KG1 (cell line): ENCODE data around the gene VPS51.

Source experiments
- DNase-seq: peaks from one replicate; lab custom pipeline; 2025; lab: John Stamatoyannopoulos, UW

VPS51 gene

DNA sequence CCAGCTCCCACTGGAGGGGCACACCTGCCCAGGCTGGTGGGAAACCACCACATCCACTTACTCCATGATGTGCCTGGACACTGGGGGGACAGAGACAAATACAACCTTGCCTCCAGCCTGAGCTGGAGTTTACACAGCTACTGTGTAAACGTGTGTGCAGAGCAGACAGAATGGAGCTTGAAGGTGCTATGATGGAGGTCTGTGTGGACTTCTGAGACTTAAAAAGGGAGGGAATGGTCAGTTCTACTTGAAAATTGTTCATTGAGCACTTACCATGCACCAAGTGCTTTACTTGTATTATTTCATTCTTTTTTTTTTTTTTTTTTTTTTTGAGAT, 23.4 kb upstream of the VPS51 start:
- no peak for DNase-seq

DNA sequence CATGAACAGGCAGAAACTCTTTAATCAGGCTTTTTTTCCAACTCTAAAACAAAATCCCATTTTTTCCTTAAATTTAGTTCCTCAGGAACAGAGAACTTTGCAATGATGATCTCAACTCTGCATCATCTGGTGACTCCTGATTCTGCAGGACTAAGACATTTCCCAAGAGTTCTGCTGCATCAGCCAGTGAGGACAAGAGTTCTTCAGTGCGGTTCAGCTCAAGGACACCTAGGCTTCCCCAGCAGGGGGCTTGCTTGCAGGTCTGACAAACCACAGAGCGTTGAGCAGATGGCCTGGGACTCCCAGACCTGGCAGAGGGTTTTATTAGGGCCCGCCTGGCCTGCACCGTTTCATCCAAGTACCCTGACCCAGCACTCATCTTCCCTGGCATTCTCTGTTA, 18.6 kb upstream of the VPS51 start:
- no peak for DNase-seq

DNA sequence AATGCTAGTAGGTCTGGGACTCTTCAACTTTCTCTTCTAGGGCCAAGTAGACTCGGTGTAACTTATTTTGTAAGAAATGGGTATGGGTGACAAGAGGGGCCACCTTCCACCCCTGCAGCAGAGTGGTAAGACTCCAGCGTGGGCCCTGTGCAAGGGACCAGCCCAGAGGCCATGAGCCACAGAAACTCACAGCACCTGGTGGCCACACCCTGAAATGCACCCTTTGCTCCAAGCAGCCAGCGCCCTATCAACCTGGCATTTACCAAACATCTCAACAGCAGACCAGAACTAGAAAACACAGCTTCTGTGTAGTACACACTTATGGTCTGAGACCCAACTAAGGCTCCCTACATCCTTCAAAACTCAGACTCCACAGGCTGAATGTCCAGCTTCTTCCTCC, 17.9 kb upstream of the VPS51 start:
- peak; percentile 34 for DNase-seq

DNA sequence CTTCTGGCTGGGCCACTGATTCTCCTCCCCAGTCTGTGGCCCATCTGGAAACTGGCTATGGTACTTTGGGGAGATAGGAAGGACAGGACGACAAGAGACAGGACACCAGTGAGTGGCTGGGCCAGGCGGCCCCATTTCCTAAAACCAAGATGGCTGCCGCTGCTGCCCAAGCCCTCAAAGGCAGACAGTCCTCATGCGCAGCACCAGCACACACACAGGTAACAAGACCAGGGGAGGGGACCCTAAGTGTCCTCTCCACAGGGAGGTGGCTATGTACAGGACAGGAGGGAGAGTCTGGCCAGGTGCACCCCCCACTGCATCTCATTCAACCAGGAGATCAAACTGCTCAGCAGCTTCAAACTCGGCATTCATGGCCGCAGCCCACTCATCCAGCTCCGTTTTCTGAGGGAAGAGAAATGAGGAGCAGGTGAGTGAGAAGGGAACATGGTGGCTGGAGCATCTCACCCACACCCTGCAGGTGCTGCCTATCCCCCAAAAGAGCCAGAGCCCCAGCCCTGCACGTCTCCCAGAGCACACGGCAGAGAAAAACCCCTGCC, 17.1 kb upstream of the VPS51 start:
- no peak for DNase-seq

DNA sequence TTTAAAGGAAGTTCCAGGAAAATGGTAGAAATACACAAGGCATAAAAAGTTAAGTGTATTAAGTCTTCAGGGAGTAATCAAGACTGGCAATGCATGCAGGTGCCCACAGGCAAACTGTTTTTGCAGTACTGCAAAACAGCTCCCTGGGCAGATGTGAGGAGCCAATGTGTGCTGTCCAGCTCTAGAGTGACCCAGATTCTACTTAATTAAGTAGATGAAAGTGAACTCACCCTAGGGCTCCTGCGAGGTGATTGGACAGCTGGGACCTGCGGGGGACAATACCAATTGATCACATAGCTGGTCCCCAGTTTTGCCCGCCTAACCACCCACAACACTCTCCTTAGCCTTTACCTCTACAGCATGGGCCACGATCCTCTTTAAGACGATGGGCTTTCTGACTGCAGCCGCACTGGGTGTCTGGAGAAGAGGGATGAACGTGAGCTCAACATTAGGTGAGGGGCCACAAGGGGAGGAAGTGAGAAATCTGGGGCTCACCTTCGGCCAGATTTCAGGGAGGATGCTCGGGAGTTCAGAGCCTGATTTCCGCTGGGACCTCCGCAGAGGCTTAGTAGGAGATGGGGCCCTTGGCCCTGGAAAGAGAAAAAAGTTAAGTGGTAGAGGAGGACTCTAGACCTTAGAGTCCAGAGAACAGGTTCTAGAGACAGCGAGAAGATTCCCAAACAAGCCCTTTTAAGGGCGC, 12.7 kb upstream of the VPS51 start:
- DNase-seq: no peak

DNA sequence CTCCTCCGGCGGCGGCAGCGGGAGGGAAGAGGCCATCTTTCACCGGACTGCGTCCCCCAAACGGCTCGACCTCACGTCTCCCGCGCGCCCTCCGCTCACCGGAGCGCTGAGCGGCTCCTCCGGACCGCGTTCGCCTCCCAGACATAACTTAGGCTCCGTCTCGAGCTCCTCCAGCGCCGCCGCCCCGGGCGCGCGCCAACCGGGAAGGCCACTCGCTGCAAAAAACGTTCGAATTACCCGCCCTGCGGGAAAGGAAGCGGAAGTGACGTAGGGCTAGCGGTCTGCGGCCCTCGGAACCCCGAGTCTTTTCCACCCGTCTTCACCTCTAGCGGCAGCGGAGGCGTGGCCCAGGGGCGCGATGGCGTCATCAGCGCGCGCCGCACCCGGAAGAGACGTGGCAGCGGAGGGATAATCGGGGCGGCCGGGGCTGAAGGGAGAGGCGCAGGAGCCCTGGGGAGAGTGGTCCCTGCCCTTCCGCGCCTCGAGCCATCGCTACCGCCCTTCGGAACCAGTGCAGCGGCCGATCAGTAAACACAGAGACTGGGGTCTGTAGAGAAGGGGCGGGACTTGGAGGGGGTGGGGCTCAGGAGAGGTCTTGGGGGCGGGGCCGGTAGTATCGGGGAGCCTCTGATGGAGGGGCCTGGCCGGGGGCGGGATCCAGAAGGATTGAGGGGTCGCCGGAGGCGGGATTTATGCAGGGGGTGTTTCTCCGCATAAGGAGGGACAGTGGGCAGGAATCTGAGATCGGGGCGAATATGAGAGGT, 12.0 kb upstream of the VPS51 start, which contains the start of the genes CDCA5 and ZFPL1:
TSS of gene CDCA5 (minus strand) at position 207 of the 764 bp plus-strand sequence. CDS start at position 145, 62 bp downstream.
TSS of gene ZFPL1 (plus strand) at position 389 of the 764 bp plus-strand sequence. CDS start 477 bp downstream, outside the sequence.
- peak; percentile 97 for DNase-seq

DNA sequence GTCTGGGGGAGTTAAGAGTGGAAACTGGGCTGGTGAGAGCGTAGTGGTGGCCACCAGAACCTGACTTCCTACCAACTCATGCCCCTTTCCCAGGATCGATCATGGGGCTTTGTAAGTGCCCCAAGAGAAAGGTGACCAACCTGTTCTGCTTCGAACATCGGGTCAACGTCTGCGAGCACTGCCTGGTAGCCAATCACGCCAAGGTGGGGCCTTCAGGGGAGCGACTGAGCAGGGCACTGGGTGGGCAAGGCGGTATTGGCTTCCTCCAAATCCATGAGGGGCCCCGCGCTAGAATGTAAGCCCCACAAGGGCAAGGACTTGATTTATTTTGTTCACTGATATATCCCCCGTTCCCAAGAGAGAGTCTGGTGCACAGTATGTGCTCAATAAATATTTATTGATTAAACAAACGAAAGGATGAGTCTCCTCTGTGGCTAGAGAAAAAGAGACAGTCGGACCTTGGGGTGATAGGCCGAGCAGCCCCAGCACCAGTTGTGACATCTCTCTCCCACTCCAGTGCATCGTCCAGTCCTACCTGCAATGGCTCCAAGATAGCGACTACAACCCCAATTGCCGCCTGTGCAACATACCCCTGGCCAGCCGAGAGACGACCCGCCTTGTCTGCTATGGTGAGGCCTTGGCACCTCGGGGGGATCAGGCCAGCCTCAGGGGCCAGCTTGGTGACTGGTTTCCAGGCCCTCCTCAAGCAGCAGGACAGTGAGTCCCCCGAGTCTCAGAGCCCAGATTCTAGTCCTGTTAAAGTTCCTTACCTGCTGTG, 11.2 kb upstream of the VPS51 start:
- DNase-seq: no peak

DNA sequence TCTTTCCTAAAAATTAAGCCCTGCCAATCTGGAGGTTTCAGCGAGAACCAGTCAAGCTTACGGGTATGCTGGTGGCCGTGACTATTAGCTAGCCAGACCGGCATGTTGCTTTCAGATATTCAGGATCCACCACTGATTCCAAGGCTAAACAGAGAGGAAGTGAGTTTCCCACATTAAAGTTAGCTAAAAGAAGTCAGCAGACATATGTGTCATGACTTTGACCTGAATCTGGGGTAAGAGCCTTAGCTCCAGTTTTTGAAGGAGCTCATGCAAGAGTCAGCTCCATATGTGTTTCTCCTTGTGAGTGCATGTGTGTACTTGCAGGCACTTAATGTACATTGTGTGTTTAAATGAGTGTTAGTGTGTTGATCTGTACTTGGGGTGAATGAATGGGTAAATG, 10.6 kb upstream of the VPS51 start:
- no peak for DNase-seq

DNA sequence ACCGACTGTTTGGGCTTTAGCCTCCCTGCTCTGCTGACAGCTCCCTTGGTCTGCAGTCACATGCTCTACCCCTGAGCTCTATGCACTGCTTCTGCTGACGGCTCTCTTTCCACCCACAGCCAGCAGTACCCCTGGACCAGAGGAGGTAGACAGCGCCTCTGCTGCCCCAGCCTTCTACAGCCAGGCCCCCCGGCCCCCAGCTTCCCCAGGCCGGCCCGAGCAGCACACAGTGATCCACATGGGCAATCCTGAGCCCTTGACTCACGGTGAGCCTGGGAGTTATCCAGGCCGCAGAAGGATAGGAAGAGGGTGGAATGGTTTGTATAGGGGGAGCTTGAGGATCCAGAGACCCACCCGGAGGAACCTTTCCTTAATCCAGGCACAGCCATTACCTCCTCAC, 9.2 kb upstream of the VPS51 start:
- DNase-seq: no peak

DNA sequence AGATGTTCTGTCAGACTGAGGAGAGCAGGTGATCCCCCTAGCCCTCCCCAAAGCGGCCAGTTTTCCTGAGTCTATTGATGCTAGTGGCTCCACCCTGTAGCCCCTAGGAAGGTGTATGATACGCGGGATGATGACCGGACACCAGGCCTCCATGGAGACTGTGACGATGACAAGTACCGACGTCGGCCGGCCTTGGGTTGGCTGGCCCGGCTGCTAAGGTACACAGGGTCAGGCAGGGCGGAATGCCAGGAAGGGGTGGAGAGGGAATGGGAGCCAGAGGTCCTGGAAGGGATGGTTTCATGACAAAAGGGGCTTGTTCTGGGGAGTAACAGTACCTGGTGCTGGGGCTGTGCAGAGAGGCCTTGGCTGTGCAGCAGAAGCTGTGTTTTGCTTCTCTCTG, 8.8 kb upstream of the VPS51 start:
- no peak for DNase-seq

DNA sequence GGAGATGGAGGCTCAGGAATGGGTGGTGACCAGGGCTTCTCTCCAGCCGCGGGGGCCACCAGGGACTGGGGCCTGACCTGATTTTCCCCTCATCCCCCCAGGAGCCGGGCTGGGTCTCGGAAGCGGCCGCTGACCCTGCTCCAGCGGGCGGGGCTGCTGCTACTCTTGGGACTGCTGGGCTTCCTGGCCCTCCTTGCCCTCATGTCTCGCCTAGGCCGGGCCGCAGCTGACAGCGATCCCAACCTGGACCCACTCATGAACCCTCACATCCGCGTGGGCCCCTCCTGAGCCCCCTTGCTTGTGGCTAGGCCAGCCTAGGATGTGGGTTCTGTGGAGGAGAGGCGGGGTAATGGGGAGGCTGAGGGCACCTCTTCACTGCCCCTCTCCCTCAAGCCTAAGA, 8.2 kb upstream of the VPS51 start:
- no peak for DNase-seq

DNA sequence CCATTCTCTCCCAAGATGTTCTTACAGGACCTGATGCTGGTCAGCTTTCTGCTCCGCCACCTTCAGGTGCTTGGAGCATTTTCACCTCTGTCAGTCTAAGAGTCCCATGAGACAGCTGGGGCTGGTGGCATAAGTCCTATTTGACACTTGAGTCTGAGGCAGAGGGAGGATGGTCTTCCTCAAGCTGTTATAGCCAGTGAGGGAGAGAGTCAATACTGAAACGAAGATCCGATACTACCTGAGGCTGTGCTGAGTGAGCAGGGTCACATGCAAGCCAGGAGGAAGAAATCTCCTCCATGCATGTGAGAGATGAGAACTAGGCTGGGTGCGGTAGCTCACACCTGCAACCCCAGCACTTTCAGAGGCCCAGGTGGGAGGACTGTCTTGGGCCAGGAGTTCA, 6.4 kb upstream of the VPS51 start:
- no peak for DNase-seq

DNA sequence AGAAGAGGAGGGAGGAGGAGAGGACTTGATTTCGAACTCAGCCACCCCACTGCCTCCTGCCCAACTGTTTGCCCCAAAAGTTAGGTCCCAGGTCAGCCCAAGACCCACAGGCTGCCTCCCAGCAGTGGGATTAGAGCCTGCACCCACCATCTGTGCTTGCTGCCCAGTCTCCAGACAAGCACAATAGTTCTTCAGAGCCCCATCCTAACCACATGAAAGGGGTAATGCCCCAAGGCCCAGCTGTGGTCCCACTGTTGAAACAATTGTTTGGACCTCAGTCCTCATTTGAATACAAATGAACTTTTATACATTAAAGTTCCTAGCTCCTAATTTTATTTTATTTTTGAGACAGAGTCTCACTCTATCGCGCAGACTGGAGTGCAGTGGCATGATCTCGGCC, 5.4 kb upstream of the VPS51 start:
- no peak for DNase-seq

DNA sequence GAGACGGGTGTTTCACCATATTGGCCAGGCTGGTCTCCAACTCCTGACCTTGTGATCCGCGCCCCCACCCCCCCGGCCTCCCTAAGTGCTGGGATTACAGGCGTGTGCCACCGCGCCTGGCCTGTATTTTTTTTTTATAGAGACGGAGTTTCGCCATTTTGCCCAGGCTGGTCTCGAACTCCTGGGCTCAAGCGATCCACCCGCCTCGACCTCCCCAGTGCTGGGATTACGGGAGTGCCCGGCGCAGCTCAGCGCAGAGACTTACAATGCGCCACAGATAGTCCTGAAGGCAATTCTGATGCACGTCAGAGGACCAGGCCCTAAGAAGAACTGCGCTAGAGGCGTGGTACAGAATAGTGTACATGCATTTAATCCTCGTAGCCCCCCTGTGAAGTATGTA, 587 bp upstream of the VPS51 start:
- no peak for DNase-seq

DNA sequence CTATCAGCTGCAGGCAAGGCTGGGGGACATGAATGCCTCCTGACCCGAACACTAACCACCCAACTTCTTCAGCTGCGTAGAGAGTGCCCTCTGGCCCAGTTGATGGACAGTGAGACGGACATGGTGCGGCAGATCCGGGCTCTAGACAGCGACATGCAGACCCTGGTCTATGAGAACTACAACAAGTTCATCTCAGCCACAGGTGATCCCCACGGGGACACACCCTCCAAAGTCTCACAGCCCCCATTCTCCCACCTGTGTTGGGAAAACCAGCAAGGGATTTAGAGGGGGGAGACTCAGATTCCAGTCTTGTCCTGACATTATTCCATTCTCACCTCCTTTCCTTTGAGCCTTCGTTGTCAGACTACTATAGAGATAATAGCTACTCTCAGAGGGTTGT, 912 bp downstream of the VPS51 start:
- DNase-seq: no peak

DNA sequence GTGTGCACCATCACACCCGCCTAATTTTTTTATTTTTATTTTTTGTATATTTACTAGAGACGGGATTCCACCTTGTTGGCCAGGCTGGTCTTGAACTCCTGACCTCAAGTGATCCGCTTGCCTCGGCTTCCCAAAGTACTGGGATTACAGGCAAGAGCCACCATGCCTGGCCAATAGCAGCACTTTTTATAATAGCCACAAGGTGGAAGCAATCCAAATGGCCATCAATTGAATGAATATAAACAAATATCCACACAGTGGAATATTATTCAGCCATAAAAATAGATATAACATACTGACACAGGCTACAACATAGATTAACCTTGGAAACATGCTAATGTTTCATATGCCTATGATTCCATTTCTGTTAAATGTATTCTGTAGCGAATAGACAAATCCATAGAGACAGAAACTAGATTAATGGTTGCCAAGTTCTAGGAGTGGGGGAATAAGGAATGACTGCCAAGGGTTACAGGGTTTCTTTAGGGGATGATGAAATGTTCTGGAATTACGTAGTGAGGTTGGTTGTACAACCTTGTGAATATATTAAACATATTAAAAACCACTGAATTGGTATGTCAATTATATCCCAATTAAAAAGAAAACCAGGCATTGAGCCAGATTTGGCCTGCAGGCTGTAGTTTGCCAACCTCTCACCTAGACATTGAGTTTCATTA, 4.8 kb downstream of the VPS51 start:
- DNase-seq: no peak

DNA sequence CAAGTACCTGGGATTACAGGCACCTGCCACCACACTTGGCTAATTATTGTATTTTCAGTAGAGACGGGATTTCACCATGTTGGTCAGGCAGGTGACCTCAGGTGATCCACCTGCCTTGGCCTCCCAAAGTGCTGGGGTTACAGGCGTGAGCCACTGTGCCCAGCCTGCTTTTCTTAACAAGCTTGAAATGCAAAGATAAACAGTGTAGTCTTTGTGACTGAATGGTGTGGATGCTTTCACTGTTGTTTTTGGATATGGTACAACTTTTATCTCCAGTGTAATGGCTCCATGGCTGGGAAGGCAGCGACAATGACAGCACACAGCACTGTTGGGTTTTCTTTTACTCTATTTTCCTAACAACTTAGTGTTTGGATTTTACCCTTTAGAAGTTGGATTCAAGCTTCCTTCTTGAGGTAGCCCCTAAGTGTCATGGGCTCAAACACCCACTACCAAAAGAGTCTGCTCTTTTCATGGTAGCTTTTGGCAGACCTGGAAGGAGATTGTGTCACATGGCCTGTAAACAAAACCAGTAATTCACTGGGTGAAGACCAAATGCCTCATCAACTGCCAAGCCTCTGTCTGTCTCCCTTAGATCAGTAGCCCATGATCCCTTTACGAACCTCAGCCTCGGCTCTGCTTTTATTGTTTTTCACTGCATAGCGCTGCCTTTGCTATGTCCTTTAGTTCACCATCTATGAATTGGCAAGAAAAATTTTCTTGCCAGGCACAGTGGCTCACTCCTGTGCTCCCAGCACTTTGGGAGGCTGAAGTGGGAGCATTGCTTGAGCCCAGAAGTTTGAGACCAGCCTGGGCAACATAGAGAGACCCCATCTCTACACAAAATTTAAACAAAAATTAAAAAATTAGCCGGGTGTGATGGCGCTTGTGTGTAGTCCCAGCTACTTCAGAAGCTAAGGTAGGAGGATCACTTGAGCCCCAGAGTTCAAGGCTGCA, 6.4 kb downstream of the VPS51 start:
- no peak for DNase-seq

DNA sequence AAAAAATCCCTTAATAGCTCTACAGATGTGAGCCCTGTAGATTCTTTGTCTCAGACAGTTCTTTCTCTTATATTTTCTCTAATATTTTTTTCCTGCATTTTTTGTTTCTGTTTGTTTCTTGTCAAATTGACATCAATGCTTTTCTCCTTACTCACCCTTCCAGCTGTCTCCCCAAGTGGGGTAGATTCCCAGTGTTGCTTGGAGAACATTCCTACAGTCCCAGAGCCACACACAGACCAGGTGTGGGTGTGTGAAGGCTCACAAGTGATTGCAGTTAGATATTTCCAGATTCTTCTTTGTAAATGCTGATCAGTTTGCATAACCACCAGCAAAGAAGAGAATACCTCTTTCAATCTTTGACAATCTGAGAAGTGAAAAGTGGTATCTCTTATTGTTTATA, 7.5 kb downstream of the VPS51 start:
- no peak for DNase-seq

DNA sequence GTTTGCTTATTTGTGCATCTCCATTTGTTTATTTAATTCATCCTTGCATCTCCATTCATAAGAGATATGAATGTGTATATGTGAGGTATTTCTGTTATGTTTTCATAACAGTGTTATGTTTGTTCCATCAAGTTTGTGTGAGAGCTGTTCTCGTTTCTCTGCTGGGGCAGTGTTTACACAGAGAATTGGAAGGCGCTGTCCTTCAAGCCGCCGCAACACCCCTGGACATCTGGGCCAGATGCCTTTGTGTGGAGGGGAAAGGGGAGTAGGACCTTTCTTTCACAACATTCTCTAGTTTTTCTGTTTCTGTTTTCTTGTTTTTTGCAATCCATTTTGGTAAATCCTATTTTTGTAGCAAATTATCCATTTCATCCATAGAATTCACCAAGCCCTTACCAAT, 8.6 kb downstream of the VPS51 start:
- no peak for DNase-seq

DNA sequence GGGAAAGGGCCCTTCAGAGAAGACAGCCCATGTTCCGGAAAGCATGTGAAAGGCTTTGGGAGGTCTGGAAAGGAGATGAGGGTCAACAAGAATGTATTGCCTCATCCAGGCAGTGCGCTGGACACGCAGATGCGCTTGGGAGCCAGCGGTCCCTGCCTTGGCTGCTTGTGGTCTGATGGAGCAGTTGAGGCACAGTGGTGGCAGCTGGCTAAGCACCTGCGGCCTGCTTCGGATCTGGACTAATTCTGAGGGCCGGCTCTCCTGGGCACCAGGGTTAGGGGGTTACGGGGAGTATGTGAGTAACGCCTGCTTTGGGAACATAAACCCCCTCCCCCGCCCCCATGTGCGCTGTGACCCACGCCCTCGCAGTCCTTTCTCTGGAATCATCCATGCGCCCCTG, 11.1 kb downstream of the VPS51 start:
- no peak for DNase-seq
